NCI-H82 (cell line): Measurements from ENCODE around the gene RXFP4.
"Not testable (repeated sequence)": the region's sequence is repeated elsewhere in the genome, so short reads cannot be mapped to it uniquely, and the experiment has no call there.

ENCODE experiments used
- DNase-seq: peaks from one replicate; lab custom pipeline; 2025; lab: John Stamatoyannopoulos, UW

Gene RXFP4

GRCh38 chr1:155930725-155931124 is 10.7 kb upstream of the RXFP4 start:
- not testable (repeated sequence) for DNase-seq

GRCh38 chr1:155931332-155932038 is 10.0 kb upstream of the RXFP4 start:
- no peak for DNase-seq

- DNase-seq: no peak
These were observed 9.4 kb upstream of the RXFP4 start for GRCh38 chr1:155932081-155932480.

GRCh38 chr1:155932487-155932886 is 9.0 kb upstream of the RXFP4 start:
- no peak for DNase-seq

- peak; percentile 49 for DNase-seq
These were observed 7.8 kb upstream of the RXFP4 start for GRCh38 chr1:155933591-155934096.

- peak; percentile 100 for DNase-seq
These were observed 7.1 kb upstream of the RXFP4 start, which contains the start of gene KHDC4 for GRCh38 chr1:155934097-155934935. TSS of gene KHDC4 (minus strand) at chr1:155934413. CDS start at chr1:155934373, 40 bp downstream.

GRCh38 chr1:155934936-155935590 is 6.4 kb upstream of the RXFP4 start:
- DNase-seq: peak; percentile 71

- DNase-seq: peak; percentile 89
These were observed 3.2 kb upstream of the RXFP4 start for GRCh38 chr1:155938220-155938627.

GRCh38 chr1:155940482-155940992 is 901 bp upstream of the RXFP4 start:
- DNase-seq: no peak

- DNase-seq: no peak
These were observed 550 bp downstream of the RXFP4 start for GRCh38 chr1:155941845-155942531.

- no peak for DNase-seq
These were observed 1.2 kb downstream of the RXFP4 start for GRCh38 chr1:155942578-155943141.

- DNase-seq: peak; percentile 46
These were observed 3.0 kb downstream of the RXFP4 start for GRCh38 chr1:155944444-155944799.

GRCh38 chr1:155946633-155947219 is 5.3 kb downstream of the RXFP4 start:
- no peak for DNase-seq

- no peak for DNase-seq
These were observed 5.9 kb downstream of the RXFP4 start for GRCh38 chr1:155947292-155947691.

GRCh38 chr1:155947741-155948140 is 6.3 kb downstream of the RXFP4 start:
- no peak for DNase-seq

- no peak for DNase-seq
These were observed 9.4 kb downstream of the RXFP4 start for GRCh38 chr1:155950829-155951228.

GRCh38 chr1:155951753-155952504 is 10.5 kb downstream of the RXFP4 start:
- DNase-seq: no peak

GRCh38 chr1:155952505-155952890 is 11.1 kb downstream of the RXFP4 start:
- no peak for DNase-seq

GRCh38 chr1:155954645-155955044 is 13.2 kb downstream of the RXFP4 start:
- no peak for DNase-seq

- DNase-seq: no peak
These were observed 16.0 kb downstream of the RXFP4 start for GRCh38 chr1:155957411-155957915.
